NCI-H2196 treated with DMSO at 0.1 percent for 48 hours (cell line): Measurements from ENCODE around the gene CDCA8.
"Not testable (repeated sequence)": the region's sequence is repeated elsewhere in the genome, so short reads cannot be mapped to it uniquely, and the experiment has no call there.

Experiments
- DNase-seq: peaks from one replicate; lab custom pipeline; 2025; ENCODE audit not compliant: unreplicated experiment; lab: John Stamatoyannopoulos, UW

Gene CDCA8

GRCh38 chr1:37672136-37672870, 20.0 kb upstream of the CDCA8 start:
- DNase-seq, result no peak

GRCh38 chr1:37673920-37674319, 18.4 kb upstream of the CDCA8 start:
- no peak for DNase-seq

- DNase-seq, result no peak
Measured at GRCh38 chr1:37676281-37677142, 15.8 kb upstream of the CDCA8 start.

- DNase-seq, result no peak
Measured at GRCh38 chr1:37677143-37677439, 15.2 kb upstream of the CDCA8 start.

GRCh38 chr1:37677808-37678207, 14.5 kb upstream of the CDCA8 start:
- no peak for DNase-seq

- DNase-seq, result no peak
Measured at GRCh38 chr1:37680933-37681332, 11.4 kb upstream of the CDCA8 start.

- peak; percentile 49 for DNase-seq
Measured at GRCh38 chr1:37682334-37682987, 9.9 kb upstream of the CDCA8 start.

GRCh38 chr1:37684182-37684581, 8.1 kb upstream of the CDCA8 start:
- DNase-seq, result not testable (repeated sequence)

- DNase-seq, result no peak
Measured at GRCh38 chr1:37685722-37686121, 6.6 kb upstream of the CDCA8 start.

GRCh38 chr1:37687764-37688163, 4.6 kb upstream of the CDCA8 start:
- not testable (repeated sequence) for DNase-seq

- DNase-seq, result no peak
Measured at GRCh38 chr1:37688926-37689325, 3.4 kb upstream of the CDCA8 start.

- DNase-seq, result peak; percentile 27
Measured at GRCh38 chr1:37691497-37692077, 729 bp upstream of the CDCA8 start.

GRCh38 chr1:37692834-37693175, 489 bp downstream of the CDCA8 start:
- no peak for DNase-seq

- no peak for DNase-seq
Measured at GRCh38 chr1:37697090-37697489, 4.8 kb downstream of the CDCA8 start.

- DNase-seq, result no peak
Measured at GRCh38 chr1:37697737-37698136, 5.4 kb downstream of the CDCA8 start.

- DNase-seq, result no peak
Measured at GRCh38 chr1:37699147-37699546, 6.8 kb downstream of the CDCA8 start.

- no peak for DNase-seq
Measured at GRCh38 chr1:37701051-37701450, 8.7 kb downstream of the CDCA8 start.

GRCh38 chr1:37703061-37703460, 10.7 kb downstream of the CDCA8 start:
- no peak for DNase-seq

- no peak for DNase-seq
Measured at GRCh38 chr1:37704966-37705365, 12.7 kb downstream of the CDCA8 start.

GRCh38 chr1:37705399-37705798, 13.1 kb downstream of the CDCA8 start:
- no peak for DNase-seq

GRCh38 chr1:37708471-37708870, 16.2 kb downstream of the CDCA8 start:
- DNase-seq, result no peak

GRCh38 chr1:37714226-37714625, 21.9 kb downstream of the CDCA8 start:
- no peak for DNase-seq
